KMS-11 (cell line): ENCODE results near the gene SLC25A2.
"Not testable (repeated sequence)": the region's sequence is repeated elsewhere in the genome, so short reads cannot be mapped to it uniquely, and the experiment has no call there.

Experiments used
- H2AFZ ChIP-seq: fragments of 200-600 bp; sonication (generic); 2 replicates; pipeline ENCODE4 v1.6.1; 2016; ENCODE audit warnings: antibody characterized with exemption, mixed run types, low read depth
- H3K27ac ChIP-seq: fragments of 200-600 bp; sonication (generic); 2 replicates; pipeline ENCODE4 v1.6.1; 2016; ENCODE audit warnings: mild to moderate bottlenecking, mixed run types
- H3K27me3 ChIP-seq: fragments of 200-600 bp; sonication (generic); 2 replicates; pipeline ENCODE4 v1.6.1; 2017; ENCODE audit warnings: mild to moderate bottlenecking, low read depth, mixed run types, moderate library complexity; ENCODE audit not compliant: insufficient read depth
- H3K36me3 ChIP-seq: fragments of 200-600 bp; sonication (generic); 2 replicates; pipeline ENCODE4 v1.6.1; 2017; ENCODE audit warnings: mild to moderate bottlenecking, mixed run types; ENCODE audit not compliant: insufficient read depth
- H3K4me1 ChIP-seq: fragments of 200-600 bp; sonication (generic); 2 replicates; pipeline ENCODE4 v1.6.1; 2016; ENCODE audit warnings: mild to moderate bottlenecking, low read depth, mixed run types; ENCODE audit not compliant: poor library complexity, severe bottlenecking
- H3K4me2 ChIP-seq: fragments of 200-600 bp; sonication (generic); 2 replicates; pipeline ENCODE4 v1.7.0; 2016; ENCODE audit warnings: mild to moderate bottlenecking, mixed run types
- H3K4me3 ChIP-seq: fragments of 200-600 bp; sonication (generic); IDR thresholded peaks from 2 replicates; pipeline ENCODE4 v1.6.1; 2017; ENCODE audit warnings: low read depth, low read length, mixed read lengths; ENCODE audit not compliant: insufficient read depth
- H3K79me2 ChIP-seq: fragments of 200-600 bp; sonication (generic); 2 replicates; pipeline ENCODE4 v1.6.1; 2016; ENCODE audit warnings: low read depth, mixed run types; ENCODE audit not compliant: insufficient read depth
- H3K9ac ChIP-seq: fragments of 200-600 bp; sonication (generic); 2 replicates; pipeline ENCODE4 v1.6.1; 2016; ENCODE audit warnings: mild to moderate bottlenecking, mixed run types
- H4K20me1 ChIP-seq: fragments of 200-600 bp; sonication (generic); 2 replicates; pipeline ENCODE4 v1.6.1; 2016; ENCODE audit warnings: mild to moderate bottlenecking, mixed run types; ENCODE audit not compliant: insufficient read depth
- TF ChIP-seq, protein P1 (sequence below): fragments of 200-600 bp; sonication (generic); conservative IDR thresholded peaks from 2 replicates; pipeline ENCODE4 v1.6.1; 2017; ENCODE audit warnings: low read depth, mild to moderate bottlenecking, antibody characterized with exemption, low read length, moderate library complexity, mixed read lengths

SLC25A2 gene

DNA sequence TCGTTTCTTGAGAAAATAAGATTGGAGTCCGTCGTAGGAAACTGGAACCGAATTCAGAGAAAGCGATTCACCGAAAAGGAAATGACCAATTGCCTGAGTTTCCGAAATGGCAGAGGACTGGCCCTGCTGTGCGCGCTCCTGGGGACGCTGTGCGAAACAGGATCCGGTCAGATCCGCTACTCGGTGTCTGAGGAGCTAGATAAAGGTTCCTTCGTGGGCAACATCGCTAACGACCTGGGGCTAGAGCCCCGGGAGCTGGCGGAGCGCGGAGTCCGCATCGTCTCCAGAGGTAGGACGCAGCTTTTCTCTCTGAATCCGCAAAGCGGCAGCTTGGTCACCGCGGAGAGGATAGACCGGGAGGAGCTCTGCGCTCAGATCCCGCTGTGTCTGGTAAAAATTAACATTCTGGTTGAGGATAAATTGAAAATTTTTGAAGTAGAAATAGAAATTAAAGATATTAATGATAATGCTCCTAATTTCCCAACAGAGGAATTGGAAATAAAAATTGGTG is 40.2 kb upstream of the SLC25A2 start:
- Histone ChIP-seq H2AFZ (no peak overlapping the region), H4K20me1 (no peaks in the 10 kb centered on the region), H3K27me3 (no peaks in the 10 kb centered on the region), H3K4me1 (no peaks in the 10 kb centered on the region), H3K79me2 (no peaks in the 10 kb centered on the region), H3K4me3 (no peak overlapping the region), H3K9ac (no peak overlapping the region), H3K36me3 (no peaks in the 10 kb centered on the region), H3K27ac (no peak overlapping the region), H3K4me2 (no peak overlapping the region)
- TF ChIP-seq, protein P1, sequence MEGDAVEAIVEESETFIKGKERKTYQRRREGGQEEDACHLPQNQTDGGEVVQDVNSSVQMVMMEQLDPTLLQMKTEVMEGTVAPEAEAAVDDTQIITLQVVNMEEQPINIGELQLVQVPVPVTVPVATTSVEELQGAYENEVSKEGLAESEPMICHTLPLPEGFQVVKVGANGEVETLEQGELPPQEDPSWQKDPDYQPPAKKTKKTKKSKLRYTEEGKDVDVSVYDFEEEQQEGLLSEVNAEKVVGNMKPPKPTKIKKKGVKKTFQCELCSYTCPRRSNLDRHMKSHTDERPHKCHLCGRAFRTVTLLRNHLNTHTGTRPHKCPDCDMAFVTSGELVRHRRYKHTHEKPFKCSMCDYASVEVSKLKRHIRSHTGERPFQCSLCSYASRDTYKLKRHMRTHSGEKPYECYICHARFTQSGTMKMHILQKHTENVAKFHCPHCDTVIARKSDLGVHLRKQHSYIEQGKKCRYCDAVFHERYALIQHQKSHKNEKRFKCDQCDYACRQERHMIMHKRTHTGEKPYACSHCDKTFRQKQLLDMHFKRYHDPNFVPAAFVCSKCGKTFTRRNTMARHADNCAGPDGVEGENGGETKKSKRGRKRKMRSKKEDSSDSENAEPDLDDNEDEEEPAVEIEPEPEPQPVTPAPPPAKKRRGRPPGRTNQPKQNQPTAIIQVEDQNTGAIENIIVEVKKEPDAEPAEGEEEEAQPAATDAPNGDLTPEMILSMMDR: no peak

DNA sequence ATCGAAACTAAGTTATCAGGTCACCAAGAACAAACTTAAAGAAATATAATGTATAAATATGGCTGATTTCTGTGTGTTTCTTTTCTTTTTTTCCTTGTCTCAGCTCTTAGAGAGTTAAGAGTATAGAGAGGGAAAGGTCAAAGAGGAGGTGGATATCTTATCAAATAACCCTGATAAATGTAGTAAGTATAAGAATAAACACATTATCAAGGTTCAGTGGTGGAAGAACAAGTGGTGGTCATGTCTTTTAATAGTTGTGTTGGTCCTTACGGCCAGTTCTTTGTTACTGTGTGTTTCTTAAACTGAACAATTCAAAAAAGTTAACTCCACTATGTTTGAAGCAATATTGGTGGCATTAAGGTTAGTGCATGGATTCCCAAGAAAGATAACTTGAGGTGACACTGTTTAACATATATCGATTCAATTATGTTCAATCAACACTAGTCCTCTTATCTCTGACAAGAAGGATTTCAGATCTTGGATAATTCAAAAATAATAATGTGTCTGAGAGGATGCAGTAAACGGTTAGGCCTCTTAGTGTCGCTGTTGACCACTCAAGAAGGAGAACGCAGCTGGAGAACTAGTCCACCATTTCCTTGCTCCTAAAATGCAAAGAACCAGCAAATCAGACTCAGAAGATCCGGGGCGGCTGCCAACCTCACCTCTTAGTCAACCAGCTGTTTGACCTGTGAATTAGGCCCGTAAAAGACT is 39.5 kb upstream of the SLC25A2 start, which contains the start of gene PCDHGA3:
Gene PCDHGA3, plus strand, starts transcription at position 588 of the 711 bp plus-strand sequence. CDS start 205 bp downstream, outside the sequence.
- TF ChIP-seq, protein P1: no peak
- H3K9ac ChIP-seq: no peak within 1 kb of the TSS
- H3K4me3 ChIP-seq: no peak within 1 kb of the TSS

DNA sequence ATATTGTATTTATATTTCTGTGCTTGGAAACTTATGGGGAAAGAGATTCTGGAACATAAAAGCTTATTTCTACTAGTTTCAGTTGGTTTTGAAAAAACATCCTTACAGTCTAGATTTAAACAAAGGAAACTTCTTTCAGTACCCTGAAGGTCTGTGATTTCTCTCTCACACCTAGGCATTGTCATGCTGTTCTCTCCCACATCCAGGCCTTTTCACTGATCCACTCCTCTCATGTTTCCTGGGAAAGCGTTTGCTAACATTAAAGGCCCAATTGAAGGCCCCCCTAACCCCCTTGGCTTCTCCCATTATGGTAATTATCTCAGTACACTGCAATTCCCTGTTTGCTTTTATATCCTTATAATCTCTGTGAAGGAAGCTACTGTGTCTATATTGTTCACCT is 38.9 kb upstream of the SLC25A2 start:
- no peak overlapping the region for H3K4me3 ChIP-seq
- H4K20me1 ChIP-seq: no peaks in the 10 kb centered on the region
- no peaks in the 10 kb centered on the region for H3K79me2 ChIP-seq
- no peaks in the 10 kb centered on the region for H3K4me1 ChIP-seq
- no peak overlapping the region for H3K4me2 ChIP-seq
- no peak overlapping the region for H3K9ac ChIP-seq
- TF ChIP-seq, protein P1: no peak
- no peak overlapping the region for H3K27ac ChIP-seq
- no peak overlapping the region for H2AFZ ChIP-seq
- H3K27me3 ChIP-seq: no peaks in the 10 kb centered on the region
- H3K36me3 ChIP-seq: no peaks in the 10 kb centered on the region

More for the DNA sequence above, 39.5 kb upstream of the SLC25A2 start, which contains the start of gene PCDHGA3:
- H3K4me1 ChIP-seq: no peaks in the 10 kb centered on the region
- no peak within 1 kb of the TSS for H2AFZ ChIP-seq
- no peak within 1 kb of the TSS for H3K27ac ChIP-seq
- H3K36me3 ChIP-seq: no peaks in the 10 kb centered on the region
- H4K20me1 ChIP-seq: no peaks in the 10 kb centered on the region
- H3K27me3 ChIP-seq: no peaks in the 10 kb centered on the region
- H3K4me2 ChIP-seq: no peak within 1 kb of the TSS
- no peaks in the 10 kb centered on the region for H3K79me2 ChIP-seq

DNA sequence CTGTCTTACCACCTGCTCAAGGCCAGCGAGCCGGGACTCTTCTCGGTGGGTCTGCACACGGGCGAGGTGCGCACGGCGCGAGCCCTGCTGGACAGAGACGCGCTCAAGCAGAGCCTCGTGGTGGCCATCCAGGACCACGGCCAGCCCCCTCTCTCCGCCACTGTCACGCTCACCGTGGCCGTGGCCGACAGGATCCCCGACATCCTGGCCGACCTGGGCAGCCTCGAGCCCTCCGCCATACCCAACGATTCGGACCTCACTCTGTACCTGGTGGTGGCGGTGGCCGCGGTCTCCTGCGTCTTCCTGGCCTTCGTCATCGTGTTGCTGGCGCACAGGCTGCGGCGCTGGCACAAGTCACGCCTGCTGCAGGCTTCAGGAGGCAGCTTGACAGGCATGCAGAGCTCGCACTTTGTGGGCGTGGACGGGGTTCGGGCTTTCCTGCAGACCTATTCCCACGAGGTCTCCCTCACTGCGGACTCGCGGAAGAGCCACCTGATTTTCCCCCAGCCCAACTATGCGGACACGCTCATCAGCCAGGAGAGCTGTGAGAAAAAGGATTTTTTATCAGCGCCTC is 37.0 kb upstream of the SLC25A2 start:
- H3K4me2 ChIP-seq, H3K27ac ChIP-seq, H3K9ac ChIP-seq, H3K4me3 ChIP-seq, H3K79me2 ChIP-seq, H4K20me1 ChIP-seq, H2AFZ ChIP-seq, H3K27me3 ChIP-seq, H3K36me3 ChIP-seq, H3K4me1 ChIP-seq: not testable (repeated sequence)
